Calu3 (cell line): ENCODE measurements around the gene RFXANK. TPM values are rescaled to one million over a fixed set of nuclear protein-coding genes. Genes with fewer than 3 reads are reported as not detected.

Source experiments
- BruUV-seq: library from RNA; stranded (reverse); fragments of 400-500 nt; replicated peaks from 2 replicates; lab custom pipeline; 2021; lab: Mats Ljungman, UMichigan
- CTCF ChIA-PET: fragments of 300-600 bp; sonication (Branson Sonifier 250); formaldehyde crosslinking; loops from one replicate; lab custom pipeline; 2022; ENCODE audit warnings: antibody characterized with exemption; lab: Charles Lee
- DNase-seq: peaks from one replicate; pipeline ENCODE4 v3.0.0; 2022
- H3K27ac Mint-ChIP-seq: one replicate; pipeline ENCODE4 v1.8.0; 2022; ENCODE audit warnings: mixed read lengths; ENCODE audit not compliant: unreplicated experiment
- H3K27me3 Mint-ChIP-seq: one replicate; pipeline ENCODE4 v1.8.0; 2022; ENCODE audit warnings: mixed read lengths; ENCODE audit not compliant: unreplicated experiment
- H3K36me3 Mint-ChIP-seq: one replicate; pipeline ENCODE4 v1.8.0; 2022; ENCODE audit warnings: mild to moderate bottlenecking, moderate library complexity, mixed read lengths; ENCODE audit not compliant: insufficient read depth, unreplicated experiment
- H3K4me1 Mint-ChIP-seq: one replicate; pipeline ENCODE4 v1.8.0; 2022; ENCODE audit warnings: mild to moderate bottlenecking, low read depth, mixed read lengths; ENCODE audit not compliant: unreplicated experiment
- H3K4me3 Mint-ChIP-seq: one replicate; pipeline ENCODE4 v1.8.0; 2022; ENCODE audit warnings: mild to moderate bottlenecking, low read depth, moderate library complexity, mixed read lengths; ENCODE audit not compliant: unreplicated experiment
- H3K9me3 Mint-ChIP-seq: one replicate; pipeline ENCODE4 v1.8.0; 2022; ENCODE audit warnings: low read depth, mixed read lengths; ENCODE audit not compliant: unreplicated experiment
- CTCF ChIP-seq: fragments of 200-600 bp; IDR thresholded peaks from one replicate; pipeline ENCODE4 v1.8.0; 2022; ENCODE audit warnings: antibody characterized with exemption; ENCODE audit not compliant: unreplicated experiment
- intact Hi-C: fragments of 100-400 bp; cut with micrococcal nuclease; formaldehyde crosslinking; loops from one replicate; pipeline ENCODE4 v1.10.0; 2022; ENCODE audit not compliant: unreplicated experiment
- total RNA-seq: library from RNA; stranded (reverse); gene quantifications from 2 replicates; pipeline ENCODE4 v1.2.3, GENCODE V29; 2022

Gene RFXANK
- total RNA-seq, 1 experiment from 2014 or later: 63.2 TPM

- intact Hi-C loops: no loop called here
- no TSS peak for BruUV-seq
- Mint-ChIP-seq H3K27me3 (peaks cover 42% of the 10 kb centered on the region), H3K9me3 (no peaks in the 10 kb centered on the region), H3K4me3 (no peak overlapping the region), H3K27ac (no peak overlapping the region), H3K4me1 (no peaks in the 10 kb centered on the region), H3K36me3 (no peaks in the 10 kb centered on the region)
- TF ChIP-seq CTCF: no peak
- CTCF ChIA-PET: interaction anchor here (0.6 to 0.7 kb wide), 2 partner anchors 15 to 38 kb away, joined by 3 to 4 read pairs; no protein-coding TSS in a partner anchor
- DNase-seq: no peak
These were observed 38.9 kb downstream of the RFXANK start for GRCh38 chr19:19230999-19231398.

GRCh38 chr19:19232261-19232721 is 40.2 kb downstream of the RFXANK start:
- BruUV-seq: no TSS peak
- Mint-ChIP-seq H3K9me3 (no peaks in the 10 kb centered on the region), H3K4me1 (no peaks in the 10 kb centered on the region), H3K27me3 (peaks cover 42% of the 10 kb centered on the region), H3K27ac (no peak overlapping the region), H3K36me3 (no peaks in the 10 kb centered on the region), H3K4me3 (no peak overlapping the region)
- DNase-seq: no peak
- TF ChIP-seq CTCF: no peak
- CTCF ChIA-PET: no interaction called here
- intact Hi-C loops: no loop called here

- no peaks in the 10 kb centered on the region for H3K4me1 Mint-ChIP-seq
- H3K27me3 Mint-ChIP-seq: peaks cover 47% of the 10 kb centered on the region
- no TSS peak for BruUV-seq
- H3K4me3 Mint-ChIP-seq: no peak overlapping the region
- no peak for DNase-seq
- H3K36me3 Mint-ChIP-seq: no peaks in the 10 kb centered on the region
- H3K9me3 Mint-ChIP-seq: no peaks in the 10 kb centered on the region
- intact Hi-C loops: no loop called here
- no peak overlapping the region for H3K27ac Mint-ChIP-seq
- no peak for TF ChIP-seq CTCF
- CTCF ChIA-PET: no interaction called here
These were observed 42.3 kb downstream of the RFXANK start for GRCh38 chr19:19234220-19234816.

GRCh38 chr19:19236173-19236572 is 44.1 kb downstream of the RFXANK start:
- no TSS peak for BruUV-seq
- Mint-ChIP-seq H3K27ac (no peak overlapping the region), H3K27me3 (peaks cover 52% of the 10 kb centered on the region), H3K9me3 (no peaks in the 10 kb centered on the region), H3K4me3 (no peak overlapping the region), H3K36me3 (no peaks in the 10 kb centered on the region), H3K4me1 (no peaks in the 10 kb centered on the region)
- CTCF ChIA-PET: no interaction called here
- TF ChIP-seq CTCF: no peak
- intact Hi-C loops: no loop called here
- DNase-seq: no peak
